H9 (cell line): ENCODE measurements around the gene USE1. TPM values are rescaled to one million over a fixed set of nuclear protein-coding genes. Genes with fewer than 3 reads are reported as not detected.

Experiments
- DNase-seq: peaks from one replicate; pipeline ENCODE4 v3.0.0-alpha.2; 2017
- H2AFZ ChIP-seq: one replicate; pipeline ENCODE4 v1.6.1; 2013; ENCODE audit warnings: mild to moderate bottlenecking, low read length, control low read depth, moderate library complexity
- H2AK5ac ChIP-seq: 2 replicates; pipeline ENCODE4 v1.6.1; 2013; ENCODE audit warnings: low read length, control low read depth, mixed read lengths; ENCODE audit not compliant: insufficient read length
- H2BK120ac ChIP-seq: one replicate; pipeline ENCODE4 v1.6.1; 2013; ENCODE audit warnings: low read depth, mild to moderate bottlenecking, low read length, control low read depth, inconsistent platforms; ENCODE audit not compliant: poor library complexity, severe bottlenecking
- H2BK12ac ChIP-seq: 2 replicates; pipeline ENCODE4 v1.6.1; 2013; ENCODE audit warnings: low read length, control low read depth, mixed read lengths, low read depth; ENCODE audit not compliant: insufficient read length
- H2BK15ac ChIP-seq: 2 replicates; pipeline ENCODE4 v1.6.1; 2013; ENCODE audit warnings: low read depth, low read length, control low read depth
- H2BK20ac ChIP-seq: one replicate; pipeline ENCODE4 v1.6.1; 2013; ENCODE audit warnings: low read depth, mild to moderate bottlenecking, low read length, control low read depth, inconsistent platforms; ENCODE audit not compliant: poor library complexity, severe bottlenecking
- H2BK5ac ChIP-seq: 2 replicates; pipeline ENCODE4 v1.6.1; 2013; ENCODE audit warnings: low read length, control low read depth, mixed read lengths; ENCODE audit not compliant: insufficient read length
- H3K14ac ChIP-seq: 2 replicates; pipeline ENCODE4 v1.6.1; 2013; ENCODE audit warnings: low read length, control low read depth; ENCODE audit not compliant: insufficient read depth
- H3K18ac ChIP-seq: 2 replicates; pipeline ENCODE4 v1.6.1; 2013; ENCODE audit warnings: low read depth, mild to moderate bottlenecking, mixed read lengths, low read length, control low read depth; ENCODE audit not compliant: insufficient read length
- H3K23ac ChIP-seq: 2 replicates; pipeline ENCODE4 v1.6.1; 2013; ENCODE audit warnings: low read length, control low read depth, mixed read lengths, low read depth; ENCODE audit not compliant: insufficient read length
- H3K23me2 ChIP-seq: 2 replicates; pipeline ENCODE4 v1.6.1; 2013; ENCODE audit warnings: low read depth, mild to moderate bottlenecking, mixed read lengths, low read length, control low read depth; ENCODE audit not compliant: insufficient read length, poor library complexity, severe bottlenecking
- H3K27ac ChIP-seq: 2 replicates; pipeline ENCODE4 v1.5.1; 2013; ENCODE audit warnings: low read length, control low read depth, mixed read lengths, low read depth; ENCODE audit not compliant: insufficient read length
- H3K27me3 ChIP-seq: 2 replicates; pipeline ENCODE4 v1.6.1; 2013; ENCODE audit warnings: low read length, control low read depth, inconsistent platforms; ENCODE audit not compliant: insufficient read depth
- H3K4ac ChIP-seq: 2 replicates; pipeline ENCODE4 v1.6.1; 2013; ENCODE audit warnings: low read depth, mild to moderate bottlenecking, control low read depth, inconsistent platforms, low read length, moderate library complexity
- H3K4me1 ChIP-seq: 2 replicates; pipeline ENCODE4 v1.6.1; 2013; ENCODE audit warnings: low read length, control low read depth, inconsistent platforms; ENCODE audit not compliant: insufficient read depth
- H3K4me2 ChIP-seq: 2 replicates; pipeline ENCODE4 v1.6.1; 2013; ENCODE audit warnings: low read length, control low read depth, mixed read lengths; ENCODE audit not compliant: insufficient read length, insufficient read depth
- H3K56ac ChIP-seq: 2 replicates; pipeline ENCODE4 v1.6.1; 2013; ENCODE audit warnings: low read depth, mild to moderate bottlenecking, mixed read lengths, low read length, control low read depth; ENCODE audit not compliant: insufficient read length
- H3K79me1 ChIP-seq: 2 replicates; pipeline ENCODE4 v1.6.1; 2013; ENCODE audit warnings: low read depth, mild to moderate bottlenecking, moderate library complexity, low read length, control low read depth, inconsistent platforms; ENCODE audit not compliant: insufficient read depth, poor library complexity, severe bottlenecking
- H3K79me2 ChIP-seq: 2 replicates; pipeline ENCODE4 v1.6.1; 2013; ENCODE audit warnings: low read length, control low read depth, inconsistent platforms; ENCODE audit not compliant: insufficient read depth
- H3K9ac ChIP-seq: 2 replicates; pipeline ENCODE4 v1.6.1; 2013; ENCODE audit warnings: low read length, control low read depth, mixed read lengths; ENCODE audit not compliant: insufficient read length; ENCODE audit errors: extremely low read depth
- H3K9me3 ChIP-seq: one replicate; pipeline ENCODE4 v1.6.1; 2013; ENCODE audit warnings: low read depth, low read length, inconsistent platforms; ENCODE audit not compliant: control insufficient read depth
- H3T11ph ChIP-seq: one replicate; pipeline ENCODE4 v1.6.1; 2013; ENCODE audit warnings: mild to moderate bottlenecking, low read length, control low read depth, inconsistent platforms
- H4K20me1 ChIP-seq: one replicate; pipeline ENCODE4 v1.6.1; 2013; ENCODE audit not compliant: control insufficient read depth, insufficient read length, insufficient read depth
- H4K5ac ChIP-seq: 2 replicates; pipeline ENCODE4 v1.6.1; 2013; ENCODE audit warnings: low read depth, mild to moderate bottlenecking, mixed read lengths, low read length, control low read depth; ENCODE audit not compliant: insufficient read length
- H4K8ac ChIP-seq: replicated peaks from 2 replicates; pipeline ENCODE4 v1.6.1; 2013; ENCODE audit warnings: low read length, control low read depth, mixed read lengths, low read depth; ENCODE audit not compliant: insufficient read length
- H4K91ac ChIP-seq: 2 replicates; pipeline ENCODE4 v1.6.1; 2013; ENCODE audit warnings: low read depth, mild to moderate bottlenecking, moderate library complexity, mixed read lengths, low read length, control low read depth; ENCODE audit not compliant: insufficient read length
- H3K27ac Mint-ChIP-seq, 3 experiments: 2 replicates in 2 of 3; 3 replicates in 1 of 3; pipeline ENCODE4 v1.8.0; 2020 to 2021; ENCODE audit warnings: mixed read lengths in 3 of 3, mild to moderate bottlenecking in 1 of 3, moderate library complexity in 1 of 3
- H3K27me3 Mint-ChIP-seq: 2 replicates; pipeline ENCODE4 v1.8.0; 2021; ENCODE audit warnings: low read depth, mild to moderate bottlenecking, moderate library complexity, mixed read lengths
- H3K36me3 Mint-ChIP-seq, 3 experiments: 2 replicates in 2 of 3; 3 replicates in 1 of 3; pipeline ENCODE4 v1.8.0; 2020 to 2021; ENCODE audit warnings: low read depth in 3 of 3, mixed read lengths in 3 of 3; ENCODE audit not compliant: insufficient read depth in 1 of 3
- H3K4me1 Mint-ChIP-seq, 2 experiments: 2 replicates each; pipeline ENCODE4 v1.8.0; 2020; ENCODE audit warnings: mixed read lengths in 2 of 2
- H3K4me3 Mint-ChIP-seq, 2 experiments: 2 replicates in 1 of 2; 3 replicates in 1 of 2; pipeline ENCODE4 v1.8.0; 2020 to 2021; ENCODE audit warnings: mild to moderate bottlenecking in 2 of 2, mixed read lengths in 2 of 2, moderate library complexity in 1 of 2
- H3K9me3 Mint-ChIP-seq, 2 experiments: 2 replicates in 1 of 2; 3 replicates in 1 of 2; pipeline ENCODE4 v1.8.0; 2020; ENCODE audit warnings: mild to moderate bottlenecking in 2 of 2, mixed read lengths in 2 of 2, moderate library complexity in 1 of 2
- CTCF ChIP-seq: fragments of 200-600 bp; sonication (generic); conservative IDR thresholded peaks from 3 replicates; pipeline ENCODE4 v1.8.0; 2021; ENCODE audit warnings: antibody characterized with exemption, mild to moderate bottlenecking
- WGBS: extraction: QIAGEN DNeasy Blood & Tissue Kit; methylation state at CpG from one replicate; pipeline ENCODE4 v1.1.7; 2013; ENCODE audit warnings: missing lambda C conversion rate, low lambda C conversion rate, mixed read lengths; ENCODE audit not compliant: insufficient read length; ENCODE audit errors: extremely low coverage; 5-methylcytosine and 5-hydroxymethylcytosine counted together
- total RNA-seq: library from RNA; stranded (reverse); gene quantifications from 2 replicates; pipeline ENCODE4 v1.2.1, GENCODE V29; 2021

USE1 gene
- total RNA-seq, 1 experiment from 2014 or later: 16.2 TPM

DNA sequence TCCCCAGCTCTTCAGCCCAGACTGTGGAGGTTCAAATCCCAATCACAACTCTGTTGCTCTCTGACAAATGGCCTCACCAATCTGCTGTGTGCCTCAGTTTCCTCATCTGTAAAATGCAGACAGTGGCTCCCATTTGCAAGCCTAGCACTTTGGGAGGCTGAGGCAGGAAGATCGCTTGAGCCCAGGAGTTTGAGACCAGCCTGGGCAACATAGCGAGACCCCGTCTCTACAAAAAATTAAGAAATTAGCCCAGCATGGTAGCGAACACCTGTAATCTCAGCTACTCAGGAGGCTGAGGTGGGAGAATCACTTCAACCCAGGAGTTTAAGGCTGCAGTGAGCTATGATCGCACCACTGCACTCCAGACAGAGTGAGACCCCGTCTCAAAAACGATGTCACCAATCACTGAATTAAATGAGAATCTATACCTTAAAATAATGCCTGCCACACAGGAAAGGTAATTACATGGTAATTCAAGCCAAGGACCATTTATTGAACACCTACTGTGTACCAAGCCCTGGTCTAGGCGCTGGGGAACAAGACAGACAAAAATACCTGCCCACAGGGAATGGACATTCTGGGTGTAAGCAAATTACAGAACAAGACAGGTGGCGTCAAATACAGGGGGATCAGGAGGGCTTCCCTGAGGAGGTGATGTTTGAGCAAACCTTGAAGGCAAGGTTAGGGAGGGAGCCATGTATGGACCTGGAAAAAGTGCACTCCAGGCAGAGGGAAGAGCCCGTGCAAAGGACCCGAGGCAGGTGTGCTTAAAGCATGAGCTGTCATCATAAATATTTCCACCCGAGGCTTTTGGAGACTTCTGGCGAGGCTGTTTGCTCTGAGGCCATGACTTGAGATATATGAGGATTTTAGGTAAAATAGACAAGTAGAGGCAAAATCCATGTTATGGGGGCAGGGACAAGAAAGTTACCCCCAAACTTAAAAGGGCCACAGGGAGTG, 22.9 kb downstream of the USE1 start:
- Mint-ChIP-seq H3K36me3 (peaks cover 9 to 55% (median 41%) of the 10 kb centered on the region in 3 experiments; a peak in 6 of 7 replicates), H3K27ac (peak overlapping the region in 1 of 3 experiments; percentile 54; a peak in 1 of 7 replicates), H3K4me1 (peaks cover 32 to 33% of the 10 kb centered on the region in 2 experiments), H3K4me3 (peak overlapping the region in 1 of 2 experiments; percentile 59; a peak in 2 of 5 replicates), H3K9me3 (no peaks in the 10 kb centered on the region; a peak in 1 of 5 replicates), H3K27me3 (peaks cover 2% of the 10 kb centered on the region; the same call in 1 of the 2 replicates)
- Histone ChIP-seq H2BK15ac (no peak overlapping the region), H4K5ac (no peak overlapping the region), H3K9me3 (no peaks in the 10 kb centered on the region), H3K9ac (no peak overlapping the region), H3K79me1 (peaks cover 6% of the 10 kb centered on the region), H3K56ac (no peak overlapping the region), H3K27me3 (no peaks in the 10 kb centered on the region), H2BK5ac (no peak overlapping the region), H3K23me2 (peaks cover 6% of the 10 kb centered on the region), H2BK12ac (no peak overlapping the region), H4K91ac (no peak overlapping the region), H2AFZ (no peak overlapping the region), H4K20me1 (no peaks in the 10 kb centered on the region), H3K27ac (no peak overlapping the region), H2BK20ac (no peak overlapping the region), H3K4ac (no peak overlapping the region), H3K14ac (no peak overlapping the region), H4K8ac (no peak overlapping the region), H3T11ph (no peak overlapping the region), H3K79me2 (peaks cover 21% of the 10 kb centered on the region), H3K4me2 (no peak overlapping the region), H3K23ac (no peak overlapping the region), H3K18ac (no peak overlapping the region), H3K4me1 (no peaks in the 10 kb centered on the region; the same call in 1 of the 2 replicates), H2BK120ac (no peak overlapping the region), H2AK5ac (no peak overlapping the region)
- no CpG with 5 or more reads among the region's 13 CpGs for WGBS
- no peak for DNase-seq
- no peak for TF ChIP-seq CTCF
